GM12878 (cell line): ENCODE data around the gene RUFY4. TPM values are rescaled to one million over a fixed set of nuclear protein-coding genes. Genes with fewer than 3 reads are reported as not detected.

ENCODE experiments used
- ATAC-seq: fragments of 200-7000 bp; cut with Tn5 transposase; 3 replicates; pipeline ENCODE4 v1.9.1; 2020; ENCODE audit warnings: mild to moderate bottlenecking, moderate library complexity
- BruUV-seq: library from RNA; stranded (reverse); fragments of 400-500 nt; replicated peaks from 2 replicates; lab custom pipeline; 2021; lab: Mats Ljungman, UMichigan
- CTCF ChIA-PET: fragments of 300-600 bp; sonication (Branson Sonifier 250); formaldehyde crosslinking; extraction: SDS; loops from one replicate; lab custom pipeline; 2021; ENCODE audit warnings: inconsistent platforms; lab: Yijun Ruan, JAX
- POLR2A ChIA-PET: fragments of 350-600 bp; formaldehyde crosslinking; extraction: SDS; loops from one replicate; lab custom pipeline; 2021; ENCODE audit warnings: inconsistent platforms; lab: Charles Lee
- RAD21 ChIA-PET: fragments of 300-600 bp; sonication (Branson Sonifier 250); formaldehyde crosslinking; loops from one replicate; lab custom pipeline; 2023; ENCODE audit warnings: antibody characterized with exemption; ENCODE audit not compliant: unreplicated experiment; lab: Charles Lee
- SMC1A ChIA-PET: fragments of 300-600 bp; sonication (Branson Sonifier 250); formaldehyde crosslinking; loops from one replicate; lab custom pipeline; 2023; ENCODE audit not compliant: unreplicated experiment, uncharacterized antibody; lab: Charles Lee
- DNase-seq: peaks from one replicate; pipeline ENCODE4 v3.0.0-alpha.2; 2011; ENCODE audit warnings: low read depth, low spot score
- FAIRE-seq: peaks from 3 replicates; lab custom pipeline; 2011; peaks lifted over from hg19 to GRCh38; lab: Jason Lieb, UNC
- H2AFZ ChIP-seq: 2 replicates; pipeline ENCODE4 v1.6.0; 2011; ENCODE audit warnings: low read depth, low read length, control low read depth; ENCODE audit not compliant: control insufficient read depth
- H3K27ac ChIP-seq: 2 replicates; pipeline ENCODE4 v1.5.1; 2011; ENCODE audit warnings: control low read depth; ENCODE audit not compliant: control insufficient read depth, insufficient read depth
- H3K27me3 ChIP-seq, 2 experiments: replicated peaks in 1 of 2; 2 replicates each; pipeline versions ENCODE4 v1.6.0 to v1.6.1; 2011; ENCODE audit warnings: low read length in 1 of 2; ENCODE audit not compliant: control insufficient read depth in 2 of 2, insufficient read depth in 2 of 2
- H3K36me3 ChIP-seq, 2 experiments: 2 replicates each; pipeline ENCODE4 v1.5.1; 2011; ENCODE audit warnings: low read length in 1 of 2; ENCODE audit not compliant: control insufficient read depth in 2 of 2, insufficient read depth in 2 of 2
- H3K4me1 ChIP-seq: 2 replicates; pipeline ENCODE4 v1.6.1; 2011; ENCODE audit warnings: mild to moderate bottlenecking, low read length, moderate library complexity, mixed read lengths; ENCODE audit not compliant: control insufficient read depth, insufficient read depth
- H3K4me2 ChIP-seq: 2 replicates; pipeline ENCODE4 v1.6.0; 2011; ENCODE audit warnings: control low read depth; ENCODE audit not compliant: control insufficient read depth, insufficient read depth
- H3K4me3 ChIP-seq: fragments of 200-600 bp; sonication (generic); 2 replicates; pipeline ENCODE4 v1.5.1; 2016
- H3K79me2 ChIP-seq: 2 replicates; pipeline ENCODE4 v1.6.0; 2011; ENCODE audit warnings: low read length; ENCODE audit not compliant: control insufficient read depth, insufficient read depth
- H3K9ac ChIP-seq: 2 replicates; pipeline ENCODE4 v1.8.0; 2011; ENCODE audit warnings: low read length, control low read depth, mixed read lengths; ENCODE audit not compliant: control insufficient read depth, insufficient read depth
- H3K9me3 ChIP-seq: replicated peaks from 3 replicates; pipeline ENCODE4 v1.5.1; 2011; ENCODE audit warnings: mild to moderate bottlenecking, low read length; ENCODE audit not compliant: control insufficient read depth, insufficient read depth
- H4K20me1 ChIP-seq: 2 replicates; pipeline ENCODE4 v1.6.0; 2011; ENCODE audit not compliant: control insufficient read depth, insufficient read depth
- E2F4 ChIP-seq: IDR thresholded peaks from 2 replicates; pipeline ENCODE4 v1.6.1; 2012; ENCODE audit warnings: low read depth, low read length, improper control_type of control experiment
- KDM1A ChIP-seq: fragments of 200-600 bp; sonication (generic); IDR thresholded peaks from 2 replicates; pipeline ENCODE4 v1.6.1; 2016; ENCODE audit warnings: borderline replicate concordance
- MEF2B ChIP-seq: fragments of 450-650 bp; IDR thresholded peaks from 2 replicates; pipeline ENCODE4 v1.6.1; 2018; ENCODE audit warnings: mild to moderate bottlenecking, moderate library complexity; ENCODE audit not compliant: partially characterized antibody, poor library complexity, severe bottlenecking
- NKRF ChIP-seq: fragments of 450-650 bp; conservative IDR thresholded peaks from 2 replicates; pipeline ENCODE4 v1.6.1; 2017; ENCODE audit warnings: mild to moderate bottlenecking, moderate library complexity
- PAX5 ChIP-seq: IDR thresholded peaks from 2 replicates; pipeline ENCODE4 v1.6.1; 2011; ENCODE audit warnings: low read depth, low read length, borderline replicate concordance
- RBBP5 ChIP-seq: fragments of 200-600 bp; sonication (generic); conservative IDR thresholded peaks from 2 replicates; pipeline ENCODE4 v1.6.1; 2016
- TCF12 ChIP-seq: IDR thresholded peaks from 2 replicates; pipeline ENCODE4 v1.6.1; 2011; ENCODE audit warnings: low read depth, mild to moderate bottlenecking, low read length
- WRNIP1 ChIP-seq: IDR thresholded peaks from 2 replicates; pipeline ENCODE4 v1.6.1; 2011; ENCODE audit warnings: low read depth, low read length, improper control_type of control experiment, borderline replicate concordance
- ZNF274 ChIP-seq: IDR thresholded peaks from one replicate; pipeline ENCODE4 v1.8.0; 2011; ENCODE audit not compliant: insufficient read length, insufficient read depth
- ZNF592 ChIP-seq: fragments of 450-650 bp; IDR thresholded peaks from 2 replicates; pipeline ENCODE4 v1.6.1; 2017; ENCODE audit warnings: mild to moderate bottlenecking, moderate library complexity
- ZNF687 ChIP-seq: fragments of 450-650 bp; IDR thresholded peaks from 2 replicates; pipeline ENCODE4 v1.6.1; 2017; ENCODE audit warnings: mild to moderate bottlenecking, moderate library complexity
- ZSCAN29 ChIP-seq: fragments of 450-650 bp; IDR thresholded peaks from 2 replicates; pipeline ENCODE4 v1.6.1; 2017; ENCODE audit warnings: mild to moderate bottlenecking, moderate library complexity
- WGBS: methylation state at CpG from one replicate; pipeline ENCODE4 v1.1.6; 2016; ENCODE audit warnings: low lambda C conversion rate; ENCODE audit not compliant: insufficient replicate concordance, insufficient coverage; ENCODE audit errors: missing lambda C conversion rate; 5-methylcytosine and 5-hydroxymethylcytosine counted together
- in situ Hi-C: fragments of 300-500 bp; cut with MboI; formaldehyde crosslinking; loops from 9 replicates; pipeline ENCODE4 v1.14.3; 2018; ENCODE audit warnings: mixed read lengths
- intact Hi-C: fragments of 100-400 bp; cut with micrococcal nuclease; formaldehyde crosslinking; loops from one replicate; pipeline ENCODE4 v1.14.2; 2022; ENCODE audit not compliant: unreplicated experiment
- polyA plus RNA-seq, 11 experiments: library from polyadenylated mRNA; depleted of rRNA in 4 of 11; unstranded in 6 of 11; stranded (reverse) in 5 of 11; fragments of >200 nt; fragmentation: Nextera tagmentation in 4 of 11; fragmentation: Illumina TruSeq in 1 of 11; extraction: Ambion mirVana in 4 of 11; extraction: Trizol in 1 of 11; gene quantifications; 1 replicate in 1 of 11; 2 replicates in 10 of 11; pipeline versions ENCODE4 v1.2.1 to v1.2.3, GENCODE V29; 2011 to 2016; ENCODE audit warnings: inconsistent platforms in 2 of 11, missing spikeins in 2 of 11, low read depth in 1 of 11
- total RNA-seq, 4 experiments: library from RNA; depleted of rRNA in 3 of 4; stranded (reverse); fragments of >200 nt in 3 of 4; fragmentation: Illumina TruSeq in 1 of 4; extraction: Trizol in 1 of 4; gene quantifications; 2 replicates each; pipeline versions ENCODE4 v1.2.1 to v1.2.3, GENCODE V29; 2013 to 2021

Gene RUFY4
- total and polyA plus RNA-seq, 10 of the 15 experiments (the other 5 are each of a cell fraction or from before 2014, with no cell fraction given), result 0.05 to 2.7 (median 0.90) TPM

GRCh38 chr2:218031261-218031660 lies 37.8 kb upstream of the RUFY4 start (continued):
- TF ChIP-seq ZNF274 (no peak), KDM1A (no peak), RBBP5 (no peak), PAX5 (no peak), WRNIP1 (no peak)

- Histone ChIP-seq H3K27ac (no peak overlapping the region), H3K27me3 (no peaks in the 10 kb centered on the region; a peak in 2 of 4 replicates), H3K79me2 (no peaks in the 10 kb centered on the region), H3K36me3 (no peaks in the 10 kb centered on the region), H4K20me1 (no peaks in the 10 kb centered on the region), H3K4me2 (no peak overlapping the region), H3K4me3 (no peak overlapping the region), H3K4me1 (peaks cover 22% of the 10 kb centered on the region), H3K9me3 (no peaks in the 10 kb centered on the region), H3K9ac (no peak overlapping the region), H2AFZ (no peak overlapping the region)
- WGBS, result 45% methylated on average over 7 of the region's 7 CpGs
- ChIA-PET CTCF (interaction anchor here (0.6 to 3.4 kb wide), 2 partner anchors 246 to 381 kb away, joined by 4 to 31 read pairs; no protein-coding TSS in a partner anchor), SMC1A (no interaction called here), RAD21 (no interaction called here), POLR2A (no interaction called here)
- no TSS peak for BruUV-seq
- FAIRE-seq, result no peak
- ATAC-seq, result no peak
- in situ Hi-C loops (no loop called here), intact Hi-C loops (no loop called here)
- DNase-seq, result no peak
- no peak for TF ChIP-seq ZSCAN29
- no peak for TF ChIP-seq TCF12
- no peak for TF ChIP-seq E2F4
- no peak for TF ChIP-seq MEF2B
- no peak for TF ChIP-seq ZNF687
- no peak for TF ChIP-seq NKRF
- no peak for TF ChIP-seq ZNF592
Measured at GRCh38 chr2:218031771-218032257, 37.2 kb upstream of the RUFY4 start.
